NCI-H2107 (cell line): ENCODE results near the gene VAV2.
"Not testable (repeated sequence)": the region's sequence is repeated elsewhere in the genome, so short reads cannot be mapped to it uniquely, and the experiment has no call there.

Experiments
- DNase-seq: peaks from one replicate; lab custom pipeline; 2025; lab: John Stamatoyannopoulos, UW

Gene VAV2

GRCh38 chr9:133769511-133770075, 222.5 kb downstream of the VAV2 start:
- no peak for DNase-seq

GRCh38 chr9:133768859-133769510, 223.1 kb downstream of the VAV2 start:
- no peak for DNase-seq

GRCh38 chr9:133768371-133768858, 223.7 kb downstream of the VAV2 start:
- DNase-seq: no peak

GRCh38 chr9:133767625-133768024, 224.5 kb downstream of the VAV2 start:
- DNase-seq: no peak

GRCh38 chr9:133767008-133767407, 225.1 kb downstream of the VAV2 start:
- no peak for DNase-seq

- DNase-seq: not testable (repeated sequence)
Observed at GRCh38 chr9:133766234-133766633, 225.9 kb downstream of the VAV2 start.

GRCh38 chr9:133763272-133764183, 228.6 kb downstream of the VAV2 start:
- DNase-seq: no peak

GRCh38 chr9:133762488-133763271, 229.4 kb downstream of the VAV2 start:
- no peak for DNase-seq

GRCh38 chr9:133761641-133762248, 230.4 kb downstream of the VAV2 start:
- DNase-seq: no peak

- DNase-seq: no peak
Observed at GRCh38 chr9:133760713-133761290, 231.3 kb downstream of the VAV2 start.

- no peak for DNase-seq
Observed at GRCh38 chr9:133759946-133760345, 232.2 kb downstream of the VAV2 start.

- no peak for DNase-seq
Observed at GRCh38 chr9:133759146-133759900, 232.8 kb downstream of the VAV2 start.

GRCh38 chr9:133758228-133758627, 233.9 kb downstream of the VAV2 start:
- no peak for DNase-seq

GRCh38 chr9:133754688-133755227, 237.4 kb downstream of the VAV2 start:
- DNase-seq: no peak

GRCh38 chr9:133754187-133754586, 237.9 kb downstream of the VAV2 start:
- DNase-seq: no peak

GRCh38 chr9:133752739-133753446, 239.2 kb downstream of the VAV2 start:
- no peak for DNase-seq

- no peak for DNase-seq
Observed at GRCh38 chr9:133750982-133751649, 241.0 kb downstream of the VAV2 start.

- no peak for DNase-seq
Observed at GRCh38 chr9:133747309-133747708, 244.8 kb downstream of the VAV2 start.

GRCh38 chr9:133744528-133744927, 247.6 kb downstream of the VAV2 start:
- not testable (repeated sequence) for DNase-seq
